ENCODE data around the gene ICAM5.

ICAM5 gene

GRCh38 chr19:10316229-10317044 is 26.7 kb downstream of the ICAM5 start:
- TF ChIP-seq FOXP2 (optimal IDR thresholded peaks at IDR 0.05; ENCODE audit: borderline replicate concordance, extremely low read depth, extremely low read length, insufficient read depth) (no peak), TAF1 (IDR thresholded peaks at IDR 0.05; ENCODE audit: borderline replicate concordance, insufficient read depth, low read length) (no peak), SIN3A (IDR thresholded peaks at IDR 0.05; ENCODE audit: borderline replicate concordance, insufficient read depth, low read length) (no peak), REST (IDR thresholded peaks at IDR 0.05; ENCODE audit: insufficient read depth in 1 of 2, low read depth in 2 of 2, low read length in 2 of 2) (no peak), POLR2AphosphoS5 (IDR thresholded peaks at IDR 0.05; ENCODE audit: low read depth, low read length) (no peak)

- TF ChIP-seq REST (IDR thresholded peaks at IDR 0.05; ENCODE audit: insufficient read depth in 1 of 2, low read depth in 2 of 2, low read length in 2 of 2) (no peak), FOXP2 (optimal IDR thresholded peaks at IDR 0.05; ENCODE audit: borderline replicate concordance, extremely low read depth, extremely low read length, insufficient read depth) (no peak), POLR2AphosphoS5 (IDR thresholded peaks at IDR 0.05; ENCODE audit: low read depth, low read length) (no peak), SIN3A (IDR thresholded peaks at IDR 0.05; ENCODE audit: borderline replicate concordance, insufficient read depth, low read length) (no peak), TAF1 (IDR thresholded peaks at IDR 0.05; ENCODE audit: borderline replicate concordance, insufficient read depth, low read length) (no peak)
These were observed 27.5 kb downstream of the ICAM5 start for GRCh38 chr19:10317045-10317856.

DNA sequence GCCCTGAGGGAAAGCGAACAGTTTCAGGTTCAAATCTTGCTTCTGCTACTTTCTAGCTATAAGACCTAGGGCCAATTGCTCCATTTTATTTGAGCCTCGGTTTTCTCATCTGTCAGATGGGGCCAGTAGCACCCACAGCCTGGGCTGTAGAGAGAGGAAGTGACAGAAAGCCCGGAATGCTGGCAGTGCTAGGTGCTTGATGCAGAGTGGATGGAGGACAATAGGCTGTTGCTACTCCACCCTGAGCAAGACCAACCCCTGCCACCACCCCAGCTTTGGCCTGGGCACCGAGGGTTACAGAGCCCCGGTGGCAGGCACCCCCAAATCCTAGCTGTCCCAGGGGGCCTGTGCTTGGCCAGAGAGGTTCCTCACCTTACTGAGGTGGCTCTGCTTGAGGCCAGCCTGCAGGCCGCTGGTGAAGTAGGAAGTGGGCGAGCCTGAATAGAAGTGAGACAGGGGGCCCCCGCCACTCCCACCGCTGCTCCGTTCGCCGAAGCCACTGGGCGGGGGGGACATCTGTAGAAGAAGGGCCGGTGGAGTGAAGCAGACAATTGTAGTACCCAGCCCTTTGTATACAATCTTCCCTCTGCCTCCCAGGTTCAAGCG is 28.2 kb downstream of the ICAM5 start:
- TF ChIP-seq POLR2AphosphoS5 (IDR thresholded peaks at IDR 0.05; ENCODE audit: low read depth, low read length) (no peak), SIN3A (IDR thresholded peaks at IDR 0.05; ENCODE audit: borderline replicate concordance, insufficient read depth, low read length) (no peak), TAF1 (IDR thresholded peaks at IDR 0.05; ENCODE audit: borderline replicate concordance, insufficient read depth, low read length) (no peak), FOXP2 (optimal IDR thresholded peaks at IDR 0.05; ENCODE audit: borderline replicate concordance, extremely low read depth, extremely low read length, insufficient read depth) (no peak), REST (IDR thresholded peaks at IDR 0.05; ENCODE audit: insufficient read depth in 1 of 2, low read depth in 2 of 2, low read length in 2 of 2) (no peak)

GRCh38 chr19:10318807-10319682 is 29.3 kb downstream of the ICAM5 start:
- TF ChIP-seq FOXP2 (optimal IDR thresholded peaks at IDR 0.05; ENCODE audit: borderline replicate concordance, extremely low read depth, extremely low read length, insufficient read depth) (no peak), TAF1 (IDR thresholded peaks at IDR 0.05; ENCODE audit: borderline replicate concordance, insufficient read depth, low read length) (no peak), REST (IDR thresholded peaks at IDR 0.05; ENCODE audit: insufficient read depth in 1 of 2, low read depth in 2 of 2, low read length in 2 of 2) (no peak), SIN3A (IDR thresholded peaks at IDR 0.05; ENCODE audit: borderline replicate concordance, insufficient read depth, low read length) (no peak), POLR2AphosphoS5 (IDR thresholded peaks at IDR 0.05; ENCODE audit: low read depth, low read length) (no peak)

Measured in PFSK-1 (cell line).